Mucosa of descending colon (tissue), 3 donors: ENCODE measurements around the gene AGAP1. TPM values are rescaled to one million over a fixed set of nuclear protein-coding genes. Genes with fewer than 3 reads are reported as not detected.

Experiments
- ATAC-seq: fragments of 200-7000 bp; cut with Tn5 transposase; one replicate; pipeline ENCODE4 v1.9.1; 2020; ENCODE audit warnings: mild to moderate bottlenecking, moderate library complexity
- DNase-seq, 3 donors: peaks; one replicate each; pipeline ENCODE4 v3.0.0-alpha.2; 2020
- H3K36me3 ChIP-seq: fragments of 200-600 bp; one replicate; pipeline ENCODE4 v1.8.0; 2021; ENCODE audit warnings: low read depth, mild to moderate bottlenecking
- H3K4me1 ChIP-seq: fragments of 200-600 bp; one replicate; pipeline ENCODE4 v1.8.0; 2021; ENCODE audit warnings: low read depth, mild to moderate bottlenecking
- H3K4me3 ChIP-seq: fragments of 200-600 bp; one replicate; pipeline ENCODE4 v1.8.0; 2021; ENCODE audit warnings: mild to moderate bottlenecking
- H3K9me3 ChIP-seq: fragments of 200-600 bp; one replicate; pipeline ENCODE4 v1.8.0; 2021; ENCODE audit warnings: mild to moderate bottlenecking
- CTCF ChIP-seq: fragments of 200-600 bp; IDR thresholded peaks from one replicate; pipeline ENCODE4 v1.8.0; 2022; ENCODE audit warnings: antibody characterized with exemption, mild to moderate bottlenecking
- intact Hi-C, 2 donors: fragments of 100-400 bp; cut with DNase I in 1 of 2; cut with micrococcal nuclease in 1 of 2; formaldehyde crosslinking; loops; one replicate each; pipeline versions ENCODE4 v1.11.0 to v1.11.1; 2022; cut with DNase I, micrococcal nuclease
- total RNA-seq, 3 donors: library from RNA; stranded (reverse); fragmentation: NEBNext Ultra II Directional in 2 of 3; extraction: Animal tissue kit (Norgen Biotek cat#: 25700) in 2 of 3; gene quantifications; one replicate each; pipeline versions ENCODE4 v1.2.1 to v1.2.4, GENCODE V29; 2021 to 2023
- donor health status: DM: no; HTN: no; CAD: no; lungs with moderate emphysema.
- donor health status: DM: no; HTN: no; CAD: no.
- donor health status: DM: no; HTN: yes; CAD: no.

The AGAP1 gene
- total RNA-seq, 3 donors from 2014 or later: 68.1 to 112 (median 88.9) TPM

- H3K9me3 ChIP-seq: no peaks in the 10 kb centered on the region
- ATAC-seq (no peak), DNase-seq (no peak)
- H3K4me1 ChIP-seq: no peaks in the 10 kb centered on the region
- no peaks in the 10 kb centered on the region for H3K36me3 ChIP-seq
- H3K4me3 ChIP-seq: no peak overlapping the region
- intact Hi-C loops: no loop called here
- no peak for TF ChIP-seq CTCF
Observed at GRCh38 chr2:235951493-235951892, 457.6 kb downstream of the AGAP1 start.

GRCh38 chr2:235951982-235952381, 458.1 kb downstream of the AGAP1 start:
- ATAC-seq (no peak), DNase-seq (no peak)
- Histone ChIP-seq H3K36me3 (no peaks in the 10 kb centered on the region), H3K4me1 (no peaks in the 10 kb centered on the region), H3K9me3 (no peaks in the 10 kb centered on the region), H3K4me3 (no peak overlapping the region)
- no peak for TF ChIP-seq CTCF
- intact Hi-C loops: no loop called here

- H3K4me3 ChIP-seq: no peak overlapping the region
- no peak for DNase-seq
- no peaks in the 10 kb centered on the region for H3K4me1 ChIP-seq
- intact Hi-C loops: no loop called here
- no peak for TF ChIP-seq CTCF
- no peak for ATAC-seq
- H3K36me3 ChIP-seq: no peaks in the 10 kb centered on the region
- H3K9me3 ChIP-seq: no peaks in the 10 kb centered on the region
Observed at GRCh38 chr2:235952714-235953113, 458.9 kb downstream of the AGAP1 start.

- ATAC-seq: no peak
- intact Hi-C loops: no loop called here
- H3K36me3 ChIP-seq: no peaks in the 10 kb centered on the region
Observed at GRCh38 chr2:235954281-235954680, 460.4 kb downstream of the AGAP1 start.

GRCh38 chr2:235954888-235955480, 461.1 kb downstream of the AGAP1 start:
- no peak for DNase-seq
- TF ChIP-seq CTCF: no peak
- intact Hi-C loops: no loop called here

More at GRCh38 chr2:235954281-235954680, 460.4 kb downstream of the AGAP1 start:
- TF ChIP-seq CTCF: no peak
- Histone ChIP-seq H3K9me3 (no peaks in the 10 kb centered on the region), H3K4me3 (no peak overlapping the region), H3K4me1 (no peaks in the 10 kb centered on the region)
- DNase-seq: no peak

GRCh38 chr2:235955664-235956063, 461.8 kb downstream of the AGAP1 start:
- no peak for TF ChIP-seq CTCF
- no peaks in the 10 kb centered on the region for H3K4me1 ChIP-seq
- intact Hi-C loops: no loop called here
- H3K9me3 ChIP-seq: no peaks in the 10 kb centered on the region
- DNase-seq (no peak), ATAC-seq (no peak)
- H3K36me3 ChIP-seq: no peaks in the 10 kb centered on the region
- H3K4me3 ChIP-seq: no peak overlapping the region

More at GRCh38 chr2:235954888-235955480, 461.1 kb downstream of the AGAP1 start:
- Histone ChIP-seq H3K9me3 (no peaks in the 10 kb centered on the region), H3K36me3 (no peaks in the 10 kb centered on the region), H3K4me3 (no peak overlapping the region), H3K4me1 (no peaks in the 10 kb centered on the region)
- ATAC-seq: no peak
